ENCODE data around the gene RNASEH2B.

RNASEH2B gene, protein sequence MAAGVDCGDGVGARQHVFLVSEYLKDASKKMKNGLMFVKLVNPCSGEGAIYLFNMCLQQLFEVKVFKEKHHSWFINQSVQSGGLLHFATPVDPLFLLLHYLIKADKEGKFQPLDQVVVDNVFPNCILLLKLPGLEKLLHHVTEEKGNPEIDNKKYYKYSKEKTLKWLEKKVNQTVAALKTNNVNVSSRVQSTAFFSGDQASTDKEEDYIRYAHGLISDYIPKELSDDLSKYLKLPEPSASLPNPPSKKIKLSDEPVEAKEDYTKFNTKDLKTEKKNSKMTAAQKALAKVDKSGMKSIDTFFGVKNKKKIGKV

DNA sequence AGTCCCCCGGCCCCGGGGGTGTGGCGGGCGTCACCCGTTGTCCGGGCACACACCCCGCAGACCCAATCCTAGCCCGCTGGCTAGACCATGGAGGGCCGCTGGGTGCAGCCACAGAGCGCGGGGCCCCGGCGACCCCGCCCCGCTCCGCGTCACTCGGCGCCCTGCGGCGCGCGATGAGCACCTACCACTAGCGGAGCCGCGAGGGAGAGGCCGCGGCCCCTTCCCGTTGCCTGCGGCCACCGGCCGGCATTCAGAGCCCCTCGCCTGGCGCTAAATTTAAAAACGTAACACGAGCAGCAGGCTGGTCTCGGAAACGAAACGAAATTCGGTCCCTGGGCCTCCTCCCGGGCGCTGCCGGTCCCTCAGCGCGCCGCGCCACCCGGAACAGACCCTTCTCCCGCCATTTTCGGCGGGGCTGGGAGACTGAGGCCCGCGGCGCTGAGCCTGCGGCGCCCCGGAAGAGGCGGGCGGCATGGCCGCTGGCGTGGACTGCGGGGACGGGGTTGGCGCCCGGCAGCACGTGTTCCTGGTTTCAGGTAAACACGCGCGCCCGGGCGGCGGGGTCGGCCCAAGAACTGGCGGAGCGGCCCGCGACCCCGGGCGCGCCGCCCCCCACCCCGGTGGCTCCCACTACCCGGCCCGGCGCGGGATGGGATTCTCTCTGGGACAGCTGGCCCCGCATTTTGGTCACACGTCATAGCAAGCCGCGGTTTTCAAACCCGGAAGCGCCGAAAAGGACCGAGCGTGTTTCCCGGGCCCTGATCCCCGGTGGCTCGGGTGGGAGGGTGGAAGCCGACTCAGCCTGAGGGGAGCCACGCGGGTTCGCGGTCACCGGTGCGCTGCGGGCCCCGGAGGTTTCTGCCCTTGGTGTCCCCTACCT, at the start of gene RNASEH2B:
Gene RNASEH2B, plus strand, starts transcription at position 187 of the 880 bp plus-strand sequence. Its CDS starts 286 bp downstream, at position 473.
- no peak for DNase-seq

DNA sequence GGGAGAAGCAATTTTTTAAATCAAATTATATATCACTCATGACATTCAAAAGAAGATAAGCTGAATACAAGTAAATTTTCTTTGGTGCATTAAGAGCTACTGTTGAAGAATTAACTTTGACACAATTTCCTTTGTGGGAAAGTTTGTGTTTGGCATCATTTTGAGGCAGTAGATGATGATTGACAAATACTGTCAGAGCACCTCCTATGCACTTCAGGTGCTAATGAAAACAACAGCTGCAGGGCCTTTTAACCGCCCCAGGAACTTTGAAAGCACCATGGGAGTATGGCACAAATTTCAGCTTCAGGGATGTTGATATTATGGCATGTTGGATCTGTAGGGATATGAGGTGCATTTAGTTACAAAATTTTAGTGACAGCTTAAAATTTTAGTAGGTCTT, 45.1 kb upstream of the RNASEH2B start:
- DNase-seq, result no peak

DNA sequence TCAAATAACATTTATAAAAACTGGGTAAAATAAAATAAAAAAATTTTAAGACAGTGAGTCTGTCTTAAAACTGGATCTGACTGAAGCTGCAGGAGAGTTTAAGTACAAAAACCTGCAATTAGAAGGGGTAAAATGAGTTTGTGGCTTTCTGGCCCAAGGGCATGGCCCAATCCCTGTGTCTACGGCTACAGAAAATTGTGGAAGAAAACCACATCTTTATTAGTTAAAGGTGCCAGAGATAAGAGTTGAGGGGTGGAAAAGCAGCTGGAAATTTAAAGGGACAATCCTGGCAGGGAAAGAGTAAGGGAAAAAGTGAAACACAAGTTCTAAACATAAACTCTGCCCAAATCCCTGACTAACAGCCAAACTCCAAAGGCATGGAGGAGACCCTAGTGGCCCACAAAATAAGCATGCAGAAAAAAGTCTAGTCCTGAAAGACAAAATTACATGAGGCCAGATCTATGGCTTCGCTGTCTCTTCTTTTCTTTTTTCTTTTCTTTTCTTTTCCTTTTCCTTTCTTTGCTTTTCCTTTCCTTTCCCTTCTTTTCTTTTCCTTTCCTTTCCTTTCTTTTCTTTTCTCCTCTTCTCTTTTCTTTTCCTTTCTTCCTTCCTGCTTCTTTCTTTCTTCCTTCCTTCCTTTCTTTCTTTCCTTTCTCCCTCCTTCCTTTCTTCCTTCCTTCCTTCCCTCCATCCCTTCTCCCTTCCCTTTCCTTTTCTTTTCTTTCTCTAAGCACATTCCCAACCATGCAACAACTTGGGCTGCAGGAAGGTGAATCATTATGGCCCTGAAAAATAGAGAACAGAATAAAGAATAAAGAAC, 42.6 kb upstream of the RNASEH2B start:
- no peak for DNase-seq

DNA sequence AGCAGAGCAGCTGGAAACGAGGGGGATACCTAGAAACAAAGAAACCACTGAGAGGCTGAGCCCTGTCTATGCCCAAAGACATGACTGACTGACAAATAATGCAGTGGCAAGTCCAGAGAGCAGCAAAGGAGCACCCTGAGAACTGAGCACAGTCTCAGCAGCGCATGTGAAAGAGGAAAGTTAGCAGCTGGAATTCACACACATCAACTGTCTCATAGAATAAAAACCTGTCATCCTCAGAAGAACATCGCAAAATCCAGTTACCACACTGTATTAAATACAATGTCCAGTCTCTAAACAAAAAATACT, 42.0 kb upstream of the RNASEH2B start:
- no peak for DNase-seq

DNA sequence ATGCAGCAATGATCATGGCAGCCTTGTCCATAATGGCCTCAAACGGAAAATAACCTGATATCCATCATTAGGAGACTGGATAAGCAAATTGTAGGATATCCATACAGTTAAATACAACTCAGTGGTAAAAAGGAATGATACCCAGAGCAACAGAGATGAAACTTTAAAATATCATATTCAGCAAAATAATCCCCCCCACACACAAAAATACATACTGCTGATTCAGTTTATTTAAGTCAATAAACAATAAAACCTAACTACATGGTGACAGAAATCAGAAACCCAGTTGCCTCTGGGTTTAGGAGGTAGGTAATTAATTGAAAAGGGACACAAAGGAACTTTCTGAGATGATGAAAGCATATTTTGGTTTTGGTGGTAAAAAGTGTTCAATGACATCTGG, 38.2 kb upstream of the RNASEH2B start:
- DNase-seq, result no peak

DNA sequence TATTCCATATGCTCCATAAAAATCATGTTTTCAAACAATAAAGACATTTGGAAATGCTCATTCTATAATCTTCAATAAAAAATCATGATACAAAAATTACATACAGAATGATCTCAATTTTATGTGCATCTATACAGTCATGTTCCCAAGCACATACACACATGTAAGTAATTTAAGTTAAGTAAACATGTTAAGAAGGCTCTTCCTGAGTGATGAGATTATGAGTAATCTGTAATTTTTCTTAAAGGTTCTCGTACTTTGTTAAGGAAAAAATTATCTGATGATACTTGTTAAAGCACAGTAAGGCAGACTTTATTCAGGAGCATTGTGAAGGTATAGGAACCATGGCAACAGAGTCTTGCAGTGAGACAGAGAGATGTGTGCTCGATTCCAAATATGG, 36.1 kb upstream of the RNASEH2B start:
- no peak for DNase-seq

DNA sequence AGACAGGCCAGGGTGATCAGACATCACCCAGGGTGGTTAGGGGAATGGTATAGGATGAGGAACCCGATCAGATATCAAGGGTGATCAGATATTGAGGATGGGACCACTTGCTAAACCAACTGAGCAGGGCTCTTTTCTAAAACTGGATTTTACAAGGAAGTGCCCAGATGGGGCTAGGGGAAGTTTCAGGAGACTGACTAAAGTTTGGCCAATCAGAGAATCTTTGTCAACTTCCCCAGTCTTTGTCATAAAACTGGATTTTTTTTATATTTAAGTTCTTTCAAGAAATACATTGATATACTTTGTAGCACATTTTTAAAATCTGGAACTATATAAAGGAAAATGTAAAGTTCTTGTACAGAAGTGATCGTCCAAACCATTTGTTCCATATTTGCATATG, 35.6 kb upstream of the RNASEH2B start:
- no peak for DNase-seq

DNA sequence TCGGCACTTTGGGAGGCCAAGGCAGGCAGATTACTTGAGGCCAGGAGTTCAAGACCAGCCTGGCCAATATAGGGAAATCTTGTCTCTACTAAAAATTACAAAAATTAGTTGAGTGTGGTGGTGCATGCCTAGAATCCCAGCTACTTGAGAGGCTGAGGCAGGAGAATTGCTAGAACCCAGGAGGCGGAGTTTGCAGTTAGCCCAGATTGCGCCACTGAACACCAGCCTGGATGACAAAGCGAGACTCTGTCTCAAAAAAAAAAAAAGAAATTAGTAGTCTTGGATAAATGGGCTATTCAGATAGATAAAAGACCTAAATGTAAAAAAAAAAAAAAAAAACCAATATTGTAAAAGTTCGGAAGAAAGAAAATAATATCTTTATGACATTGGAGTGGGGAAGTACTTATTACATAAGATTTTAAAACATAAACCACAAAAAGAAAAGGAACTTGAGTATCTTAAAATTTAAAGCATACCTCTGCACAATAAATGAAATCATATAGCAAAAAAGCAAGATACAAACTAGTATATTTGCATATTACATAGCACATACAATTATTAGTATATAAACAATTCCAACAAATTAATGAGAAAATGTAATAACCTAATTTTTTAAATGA, 26.7 kb upstream of the RNASEH2B start:
- DNase-seq, result no peak

DNA sequence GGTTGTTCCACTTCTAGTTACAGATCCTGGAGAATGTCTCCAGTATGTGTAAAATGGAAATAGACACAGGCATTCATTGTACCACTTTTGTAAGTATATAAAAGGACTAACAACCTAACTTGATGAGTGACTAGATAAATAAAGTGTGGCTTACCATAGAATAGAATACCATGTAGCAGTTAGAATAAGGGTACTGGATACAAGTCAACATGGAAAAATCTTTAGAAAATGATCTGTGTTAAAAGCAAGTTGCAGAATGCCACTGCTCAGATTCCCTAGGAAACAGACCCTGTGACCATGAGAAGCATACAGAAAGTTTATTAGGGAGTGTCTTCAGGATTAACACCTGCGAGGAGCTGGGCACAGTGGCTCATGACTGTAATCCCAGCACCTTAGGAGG, 25.9 kb upstream of the RNASEH2B start:
- no peak for DNase-seq

DNA sequence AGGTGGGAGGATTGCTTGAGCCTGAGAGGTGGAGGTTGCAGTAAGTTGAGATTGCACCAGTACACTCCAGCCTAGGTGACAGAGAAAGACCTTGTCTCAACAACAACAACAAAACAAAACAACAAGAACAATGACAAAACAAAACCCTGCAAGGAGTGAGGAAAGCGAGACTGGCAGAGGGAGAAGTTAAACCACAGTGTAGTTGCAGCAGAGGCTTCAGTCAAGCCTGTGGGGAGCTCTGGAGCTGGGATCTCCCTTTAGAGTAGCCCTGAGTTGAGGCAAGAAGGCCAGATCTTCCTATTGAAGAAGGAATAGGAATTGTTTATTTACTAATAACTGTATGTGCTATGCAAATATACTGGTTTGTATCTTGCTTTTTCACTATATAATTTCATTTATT, 25.3 kb upstream of the RNASEH2B start:
- no peak for DNase-seq

DNA sequence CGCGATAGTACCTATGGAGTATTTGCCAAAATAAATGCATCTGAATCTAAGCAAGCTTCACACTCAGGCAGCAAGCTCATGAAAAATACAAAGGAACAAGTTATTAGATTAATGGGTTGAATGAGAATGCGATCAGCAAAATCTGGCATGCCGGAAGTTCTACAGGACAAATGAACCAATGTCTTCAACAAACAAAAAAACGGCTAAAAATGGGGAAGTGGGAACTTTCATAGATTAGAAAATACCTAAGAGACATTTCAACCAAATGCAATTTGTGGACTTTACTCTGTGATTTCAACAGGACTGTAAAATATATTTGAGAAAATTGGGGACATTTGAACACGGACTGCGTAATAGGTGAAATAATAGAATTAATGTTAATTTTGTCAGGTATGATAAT, 22.4 kb upstream of the RNASEH2B start:
- DNase-seq, result no peak

DNA sequence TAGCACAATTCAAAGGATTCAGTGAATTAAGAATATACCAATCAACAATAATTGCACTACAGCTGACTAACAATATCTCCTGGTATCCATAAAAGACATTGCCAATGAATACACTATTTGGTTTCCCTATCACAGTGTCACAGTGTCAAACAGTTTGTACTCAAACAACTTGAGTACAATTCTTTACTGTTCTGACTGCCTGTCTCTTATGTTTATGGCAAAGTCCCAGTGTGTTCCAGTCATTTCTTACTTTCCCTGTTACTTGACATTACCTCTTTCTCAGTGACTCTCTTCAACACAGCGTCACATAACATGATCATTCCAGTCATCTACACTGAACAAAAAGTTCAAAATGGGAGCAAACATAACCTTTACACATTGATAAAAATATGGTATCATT, 21.2 kb upstream of the RNASEH2B start:
- no peak for DNase-seq

DNA sequence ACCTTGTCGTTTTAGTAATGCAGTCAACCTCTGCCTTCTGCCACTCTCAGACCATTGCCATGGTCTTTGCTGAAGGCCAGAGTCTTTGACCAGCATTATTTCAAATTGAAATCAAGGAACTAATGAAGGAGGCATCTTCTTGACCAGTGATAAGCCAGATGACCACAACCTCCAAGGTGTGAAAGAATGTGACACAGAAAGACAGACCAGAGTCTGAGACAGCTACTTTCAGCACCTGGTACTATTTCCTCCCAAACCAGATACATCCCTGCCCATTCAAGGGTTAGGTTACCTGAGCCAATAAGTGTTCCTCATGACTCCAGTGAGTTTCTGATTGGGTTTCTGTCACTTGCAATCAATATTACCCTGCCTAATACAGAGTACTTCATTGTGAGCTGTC, 20.3 kb upstream of the RNASEH2B start:
- no peak for DNase-seq

DNA sequence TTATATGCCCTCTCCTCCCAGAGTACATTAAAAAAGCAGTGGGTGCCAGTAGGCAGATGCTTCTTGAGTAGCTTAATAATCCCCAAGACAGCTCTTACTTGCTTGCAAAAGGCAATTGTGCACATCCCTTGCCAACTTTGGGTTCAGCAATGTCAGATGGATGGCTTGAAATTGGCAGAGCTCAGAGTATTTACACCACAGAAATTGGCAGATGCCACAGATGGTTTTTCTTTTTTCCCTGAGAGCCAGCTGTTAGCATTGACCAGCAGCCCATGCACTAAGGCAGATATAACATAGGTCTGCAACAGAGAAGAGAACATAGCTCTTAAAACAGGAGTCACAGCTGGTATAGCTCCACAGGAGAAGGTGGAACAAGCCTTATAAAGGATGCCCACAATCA, 18.4 kb upstream of the RNASEH2B start:
- DNase-seq, result peak; percentile 87

DNA sequence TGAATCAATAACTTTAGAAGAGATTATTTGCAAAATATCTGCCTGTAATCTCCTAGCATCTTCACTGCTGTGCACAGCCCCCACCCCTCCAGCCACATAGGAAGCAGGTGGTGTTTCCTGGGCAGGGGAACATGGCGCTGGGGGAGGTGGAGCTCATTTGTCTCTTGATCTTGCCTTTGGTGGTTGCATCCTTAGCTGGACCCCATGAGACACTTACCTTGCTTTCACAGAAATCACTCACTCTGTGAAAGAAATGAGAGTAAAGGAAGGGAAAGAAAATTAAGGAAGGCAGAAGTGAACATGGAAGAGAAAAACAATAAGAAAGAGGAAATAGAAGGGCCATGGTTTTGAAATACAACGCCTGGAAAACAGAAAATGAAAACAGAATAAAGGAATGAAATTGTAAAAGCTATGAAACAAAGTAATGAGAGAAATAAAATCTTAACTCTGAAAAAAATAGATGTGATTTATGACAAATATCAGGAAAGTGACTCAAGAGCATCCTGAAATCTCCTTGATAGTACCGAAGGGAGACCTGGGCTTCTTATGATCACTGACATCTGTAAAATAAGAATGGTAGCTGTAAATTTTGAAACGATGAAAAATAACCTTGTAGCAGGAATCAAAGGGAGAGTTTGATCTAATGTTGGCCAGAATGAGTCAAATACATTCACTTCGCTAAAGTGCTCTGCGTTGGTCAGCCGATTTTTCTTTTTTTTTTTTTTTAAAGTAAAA, 17.2 kb upstream of the RNASEH2B start:
- DNase-seq, result no peak

DNA sequence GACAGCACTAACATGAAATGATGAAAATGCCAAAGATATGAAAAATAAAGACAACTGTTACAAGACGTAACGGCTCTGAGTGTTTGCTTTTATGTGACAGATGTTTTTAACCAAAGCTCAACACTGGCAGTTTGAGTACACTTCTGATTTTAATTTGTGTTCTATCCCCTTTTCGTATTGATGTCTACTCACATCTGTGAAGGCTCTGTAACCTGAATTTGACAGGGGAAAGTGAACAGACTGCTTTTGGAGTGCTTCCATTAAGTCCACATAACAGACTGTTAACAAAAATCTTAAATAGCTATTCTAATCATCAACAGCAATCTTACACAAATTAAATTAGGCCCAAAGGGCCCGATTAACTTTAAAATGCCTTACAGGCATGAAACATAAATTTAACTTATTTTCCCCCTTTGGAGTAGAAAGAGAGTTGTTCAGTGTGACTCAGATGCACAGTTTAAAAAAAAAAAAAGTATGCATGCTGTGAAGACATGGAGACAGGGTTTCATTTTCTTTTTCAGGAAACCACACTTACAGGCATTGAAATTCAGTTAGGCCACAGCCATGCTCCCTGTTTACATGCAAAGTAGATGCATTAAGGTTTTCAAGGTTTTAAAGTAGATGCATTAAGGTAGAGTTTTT, 16.3 kb upstream of the RNASEH2B start:
- peak; percentile 33 for DNase-seq

DNA sequence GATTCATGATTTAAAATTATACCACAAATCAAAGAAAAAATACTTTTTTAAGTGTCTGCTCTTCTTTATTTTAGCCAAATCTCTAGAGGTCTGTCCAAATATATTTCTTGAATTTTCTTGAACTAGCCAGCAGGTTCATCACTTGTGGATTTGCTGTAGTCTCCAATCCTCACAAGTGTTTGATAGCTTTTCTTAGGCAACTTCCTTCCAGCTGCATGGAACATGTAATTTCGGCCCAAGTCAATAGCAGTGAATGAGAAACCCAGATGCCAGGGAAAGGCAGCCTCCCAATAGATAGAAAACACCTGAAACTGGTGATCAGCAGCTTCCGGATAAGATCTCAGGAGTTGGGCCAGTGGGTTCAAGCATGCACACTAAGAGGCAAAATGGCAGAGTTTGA, 15.6 kb upstream of the RNASEH2B start:
- no peak for DNase-seq

DNA sequence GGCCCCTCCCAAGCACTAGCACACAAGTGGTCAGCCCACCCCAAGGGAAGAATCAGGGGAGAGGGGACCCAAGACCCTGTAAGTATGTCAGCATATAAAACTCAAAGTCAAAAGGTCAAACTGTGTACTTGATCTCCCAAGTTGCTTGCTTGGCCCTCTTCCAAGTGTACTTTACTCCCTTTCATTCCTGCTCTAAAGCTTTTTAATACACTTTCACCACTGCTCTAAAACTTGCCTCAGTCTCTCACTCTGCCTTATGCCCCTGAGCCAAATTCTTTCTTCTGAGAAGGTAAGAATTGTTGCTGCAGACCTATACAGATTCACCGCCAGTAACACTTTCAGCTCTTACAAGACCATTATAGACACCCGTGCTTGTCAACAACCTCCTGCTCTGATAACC, 15.1 kb upstream of the RNASEH2B start:
- DNase-seq, result no peak

DNA sequence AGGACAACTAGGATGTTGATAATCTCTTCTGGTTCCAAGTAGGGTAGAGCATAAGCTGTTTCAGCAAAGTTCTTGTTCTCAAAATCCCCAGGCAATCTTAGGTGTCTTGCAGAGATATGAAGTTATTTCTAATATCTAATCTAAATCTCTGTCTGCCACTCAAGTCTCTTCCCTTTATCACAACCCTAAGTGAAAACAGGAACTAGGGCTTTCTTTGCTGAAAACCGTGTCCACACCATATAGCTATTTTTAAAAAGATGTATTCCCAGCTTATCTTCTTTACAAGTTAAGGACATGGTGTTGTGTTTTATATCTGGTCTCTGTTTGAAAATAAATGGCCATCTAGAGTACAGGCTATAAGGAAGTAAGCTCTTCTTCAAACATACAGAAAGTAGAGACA, 11.3 kb upstream of the RNASEH2B start:
- no peak for DNase-seq

DNA sequence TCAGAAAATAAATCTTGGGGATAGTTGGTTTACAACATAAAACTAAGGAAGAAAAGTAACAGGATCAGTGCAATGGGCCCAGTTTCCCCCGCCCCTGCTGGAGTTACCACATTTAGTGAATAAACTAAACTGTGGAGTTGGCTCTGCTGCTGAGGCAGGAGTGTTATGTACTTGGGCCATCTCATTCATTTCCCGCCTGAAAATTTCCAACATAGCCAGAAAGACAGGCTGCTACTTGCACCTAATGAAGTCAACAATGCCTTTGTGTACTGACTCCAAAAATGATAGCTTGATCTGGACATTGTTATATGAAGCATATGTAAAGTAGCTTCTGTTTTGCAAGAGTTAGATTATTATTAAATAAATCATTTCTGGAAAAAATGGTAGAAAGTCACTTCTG, 7.9 kb upstream of the RNASEH2B start:
- no peak for DNase-seq

DNA sequence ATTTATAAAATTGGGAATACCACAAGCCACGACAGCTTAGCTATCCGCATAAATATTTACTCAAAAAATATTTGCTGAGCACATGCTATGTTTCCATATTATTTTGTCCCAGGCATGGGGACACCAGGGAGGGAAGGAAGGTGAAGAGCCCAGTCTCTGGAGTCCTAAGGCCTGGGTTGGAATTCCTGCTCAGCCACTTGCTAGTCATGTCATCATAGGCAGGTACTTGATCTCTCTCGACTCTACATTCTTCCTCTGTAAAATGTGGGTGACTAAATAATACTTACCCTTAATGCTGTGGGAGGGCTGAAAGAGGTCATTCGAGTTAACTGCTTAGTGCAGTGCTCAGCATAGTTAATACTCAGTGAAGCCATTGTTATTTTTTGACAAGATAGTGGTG, 4.3 kb upstream of the RNASEH2B start:
- no peak for DNase-seq

DNA sequence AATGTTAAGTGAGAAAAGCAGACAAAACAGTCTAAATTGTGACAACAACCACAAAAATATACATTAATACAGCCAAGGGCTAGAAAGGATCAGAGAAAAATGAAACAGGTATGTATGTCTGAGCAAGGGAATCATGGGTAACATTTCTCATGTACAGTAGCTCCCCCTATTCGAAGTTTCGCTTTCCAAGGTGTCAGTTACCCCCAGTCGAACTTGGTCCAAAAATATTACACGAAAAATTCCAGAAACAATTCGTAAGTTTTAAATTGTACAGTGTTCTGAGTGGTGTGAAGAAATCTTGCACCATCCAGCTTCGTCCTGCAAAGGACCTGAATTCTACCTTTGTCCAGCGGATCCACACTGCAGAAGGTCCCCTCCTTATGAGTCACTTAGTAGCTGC, 1.8 kb upstream of the RNASEH2B start:
- no peak for DNase-seq
